Posterior cingulate gyrus (tissue), 11 donors: ENCODE results near the gene ZNF18.
"Not testable (repeated sequence)": the region's sequence is repeated elsewhere in the genome, so short reads cannot be mapped to it uniquely, and the experiment has no call there.

Source experiments
- DNase-seq, 10 donors: peaks; one replicate each; pipeline versions ENCODE4 v3.0.0 to v3.0.0-alpha.2; 2020 to 2021; ENCODE audit warnings: mixed read lengths in 3 of 10
- intact Hi-C: fragments of 100-400 bp; cut with DNase I; formaldehyde crosslinking; loops from one replicate; pipeline ENCODE4 v1.15.1; 2023

The ZNF18 gene

DNA sequence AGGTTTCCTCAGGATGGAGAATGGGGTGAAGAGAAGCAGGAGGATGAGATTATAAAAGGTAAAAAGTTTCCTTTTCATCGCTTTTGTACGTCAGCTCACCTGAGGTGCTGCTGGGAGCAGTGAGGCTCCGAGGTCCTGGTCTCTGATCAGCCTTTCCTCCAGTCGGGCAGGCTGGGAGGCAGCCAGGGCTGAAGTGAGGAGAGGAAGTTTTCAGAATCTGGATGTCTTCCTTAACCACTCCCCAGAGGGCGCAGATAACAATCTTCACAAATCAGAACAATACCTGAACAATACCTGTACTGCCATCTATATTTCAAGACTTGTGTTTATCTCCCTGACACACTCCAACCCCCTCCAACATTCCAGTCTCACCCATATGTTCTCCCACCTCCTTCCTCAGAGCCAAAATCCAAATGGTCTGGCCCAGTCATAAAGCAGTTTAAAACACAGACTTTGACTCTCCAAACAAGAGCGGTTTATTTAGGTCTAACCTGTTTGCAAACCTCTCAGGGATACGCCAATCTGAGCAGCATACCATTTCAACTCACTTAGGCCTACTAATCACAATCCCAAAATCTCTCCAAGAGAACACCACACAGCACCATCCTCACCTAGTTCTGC lies 6.8 kb downstream of the ZNF18 start:
- DNase-seq = peak in 1 of 10 donors; percentile 77
- intact Hi-C loops = no loop called here

DNA sequence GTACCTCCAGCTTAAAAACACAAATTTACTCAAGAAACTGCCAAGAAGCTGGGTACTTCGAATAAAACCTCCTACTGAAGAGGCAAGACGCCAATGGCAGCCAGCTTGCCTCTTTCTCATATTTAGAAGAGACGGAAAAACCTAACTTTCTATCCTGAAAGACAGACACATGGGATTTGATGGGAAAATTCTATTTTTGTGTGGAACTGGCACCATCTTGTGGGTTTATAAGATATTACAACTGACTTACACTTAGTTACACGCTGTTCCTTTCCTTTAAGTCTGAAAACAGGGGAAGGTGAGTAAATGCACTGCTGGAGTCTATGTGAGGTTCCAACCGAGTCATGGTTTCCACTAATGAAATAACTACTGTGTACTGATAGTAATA lies 10.3 kb downstream of the ZNF18 start:
- no peak for DNase-seq
- intact Hi-C loops = loop anchor here (5.0 kb wide), 1 partner anchor 1110 kb away; no protein-coding TSS in a partner anchor

DNA sequence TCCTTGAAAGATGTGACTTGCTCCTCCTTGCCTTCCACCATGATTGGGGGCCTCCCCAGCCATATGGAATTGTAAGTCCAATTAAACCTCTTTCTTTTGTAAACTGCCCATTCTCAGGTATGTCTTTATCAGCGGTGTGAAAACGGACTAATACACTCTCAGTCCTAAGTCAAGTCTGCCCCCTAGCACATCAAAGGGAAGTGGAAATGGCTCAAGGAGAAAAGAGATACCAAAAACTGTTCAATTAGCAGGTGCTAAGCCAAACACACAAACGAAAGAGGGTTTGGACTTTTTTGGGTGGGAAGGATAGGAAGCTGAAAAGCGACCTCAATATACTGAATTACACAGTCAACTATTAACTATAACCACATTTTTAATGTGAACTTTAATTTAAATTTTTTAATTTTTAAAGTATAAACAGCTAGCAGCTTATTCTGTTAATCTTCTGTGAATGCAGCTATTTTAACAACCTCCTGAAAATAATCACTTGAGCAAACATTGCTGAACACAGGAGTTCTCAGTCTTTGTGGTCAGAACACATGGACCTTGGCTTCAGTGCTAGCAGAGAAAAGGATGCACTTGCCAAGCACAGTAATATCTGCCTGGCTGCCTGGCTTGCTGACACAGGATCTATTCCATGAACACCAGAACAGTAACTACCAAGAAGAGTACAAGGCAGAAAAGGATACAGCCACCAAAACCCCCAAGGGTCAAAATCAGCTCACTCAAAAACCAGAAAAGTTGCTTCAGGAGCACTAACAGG lies 10.9 kb downstream of the ZNF18 start:
- no peak for DNase-seq
- intact Hi-C loops = loop anchor here (5.0 kb wide), 1 partner anchor 1109 kb away; no protein-coding TSS in a partner anchor

DNA sequence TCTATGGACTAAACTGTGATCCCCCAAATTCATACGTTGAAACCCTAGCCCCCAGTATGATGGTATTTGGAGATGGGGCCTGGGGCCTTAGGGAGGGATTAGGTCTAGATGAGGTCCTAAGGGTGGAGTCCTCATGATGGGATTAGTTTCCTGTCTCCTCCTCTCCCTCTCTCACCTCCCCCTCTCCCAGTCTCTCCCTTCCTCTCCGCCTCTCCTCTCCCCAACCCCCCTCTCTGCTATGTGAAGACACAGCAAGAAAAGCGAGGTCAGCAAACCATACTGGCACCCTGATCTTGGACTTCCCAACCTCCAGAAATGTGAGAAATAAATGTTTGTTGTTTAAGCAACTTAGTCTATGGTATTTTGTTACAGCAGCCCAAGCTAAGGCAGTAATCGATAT lies 15.4 kb downstream of the ZNF18 start:
- no peak for DNase-seq
- intact Hi-C loops = no loop called here

DNA sequence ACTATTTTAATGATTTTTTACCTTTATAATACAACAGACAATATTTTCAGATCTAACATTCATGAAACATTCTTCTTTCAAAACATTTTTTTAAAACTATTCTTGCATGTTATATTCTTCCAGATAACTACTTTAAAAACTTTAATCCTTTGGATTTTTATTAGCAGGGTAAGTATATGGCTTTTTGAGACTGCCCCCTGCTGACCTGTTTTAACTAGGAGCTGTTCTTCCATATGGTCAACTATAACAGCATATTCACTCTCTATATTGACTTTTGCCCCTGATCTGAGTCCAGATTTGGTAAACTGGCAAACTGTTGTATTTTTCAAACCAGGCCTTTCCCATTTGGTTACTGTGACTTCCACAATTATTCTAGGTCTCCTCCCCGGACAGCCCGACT lies 16.5 kb downstream of the ZNF18 start:
- DNase-seq = no peak
- intact Hi-C loops = no loop called here

DNA sequence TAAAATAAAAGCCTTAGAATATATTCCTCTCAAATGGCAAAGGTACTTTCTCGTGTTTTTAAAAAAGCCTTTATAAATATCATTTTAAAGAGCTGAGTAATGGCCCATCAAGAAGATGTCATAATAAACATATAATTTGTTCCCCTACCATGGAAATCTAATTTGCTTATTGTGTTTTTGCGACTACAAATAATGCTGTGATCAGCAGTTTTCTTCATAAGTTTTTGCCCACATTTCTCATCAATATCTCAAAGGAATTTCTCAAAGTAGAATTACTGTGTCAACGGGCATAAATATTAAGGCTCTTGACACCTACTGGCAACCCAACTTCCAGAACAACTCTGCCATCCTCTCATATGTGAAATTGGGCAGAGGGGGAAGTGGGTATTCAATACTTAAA lies 17.5 kb downstream of the ZNF18 start:
- intact Hi-C loops = no loop called here

DNA sequence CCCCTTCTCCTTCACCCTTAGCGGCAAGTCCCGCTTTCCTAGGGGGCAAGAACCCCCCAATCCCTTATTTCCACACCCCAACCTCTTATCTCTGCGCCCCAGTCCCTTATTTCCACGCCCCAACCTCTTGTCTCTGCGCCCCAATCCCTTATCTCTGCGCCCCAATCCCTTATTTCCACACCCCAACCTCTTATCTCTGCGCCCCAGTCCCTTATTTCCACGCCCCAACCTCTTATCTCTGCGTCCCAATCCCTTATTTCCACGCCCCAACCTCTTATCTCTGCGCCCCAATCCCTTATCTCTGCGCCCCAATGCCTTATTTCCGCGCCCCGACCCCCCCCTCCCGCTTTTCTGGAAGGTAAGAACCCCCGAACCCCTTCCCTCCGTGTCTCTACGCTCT lies 24.5 kb downstream of the ZNF18 start:
- intact Hi-C loops, DNase-seq: not testable (repeated sequence)

More for the DNA sequence above, 17.5 kb downstream of the ZNF18 start:
- no peak for DNase-seq

DNA sequence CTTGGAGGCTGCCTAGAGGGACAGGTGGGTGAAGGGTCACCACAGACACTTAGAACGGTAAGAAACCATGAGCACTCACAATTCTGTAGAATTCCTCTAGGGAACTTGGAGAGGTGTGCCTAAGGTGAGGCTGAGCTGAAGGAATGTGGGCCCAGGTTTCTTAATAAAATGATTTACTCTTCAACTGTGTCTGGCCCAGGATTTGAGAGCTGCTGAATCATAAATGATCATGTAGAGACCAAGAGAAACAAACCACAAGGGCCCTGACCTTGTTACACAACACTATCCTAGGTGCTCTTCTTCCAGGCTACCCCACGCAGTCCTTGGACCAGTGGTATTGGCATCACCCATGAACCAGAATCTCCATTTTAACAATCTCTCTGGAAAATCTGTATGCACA lies 27.7 kb downstream of the ZNF18 start:
- intact Hi-C loops = no loop called here

DNA sequence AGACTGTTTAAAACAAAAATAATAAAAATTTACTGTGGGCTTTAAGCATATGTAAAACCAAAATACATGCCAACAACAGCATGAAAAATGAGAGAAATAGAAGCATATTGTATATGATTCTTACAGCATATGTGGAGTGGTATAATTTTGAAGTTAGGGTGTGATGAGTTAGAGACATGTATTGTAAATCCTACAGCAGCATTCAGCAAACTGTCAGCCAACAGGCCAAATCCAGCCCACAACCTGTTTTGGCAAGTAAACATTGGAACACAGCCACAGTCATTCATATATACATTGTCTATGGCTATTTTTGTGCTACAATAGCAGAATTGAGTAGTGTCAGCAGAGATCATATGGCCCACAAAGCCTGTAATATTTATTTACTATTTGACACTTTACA lies 42.3 kb downstream of the ZNF18 start:
- no peak for DNase-seq
- intact Hi-C loops = no loop called here

More for the DNA sequence above, 27.7 kb downstream of the ZNF18 start:
- DNase-seq = no peak

DNA sequence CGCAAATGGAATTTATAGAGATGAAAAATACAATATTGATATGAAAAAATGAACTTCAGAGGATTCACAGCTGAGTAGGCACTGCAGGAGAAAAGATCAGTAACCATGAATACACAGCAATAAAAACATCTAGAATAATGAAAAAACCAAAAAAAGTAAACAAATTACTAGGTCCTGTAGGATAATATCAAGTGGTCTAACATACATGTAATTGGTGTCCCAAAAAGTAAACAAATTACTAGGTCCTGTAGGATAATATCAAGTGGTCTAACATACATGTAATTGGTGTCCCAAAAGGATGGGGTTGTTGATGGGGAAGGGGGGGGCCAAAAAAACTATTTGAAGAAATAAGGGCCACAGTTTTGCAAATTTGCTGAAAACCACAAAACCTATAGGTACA lies 43.4 kb downstream of the ZNF18 start:
- intact Hi-C loops = no loop called here
- no peak for DNase-seq

DNA sequence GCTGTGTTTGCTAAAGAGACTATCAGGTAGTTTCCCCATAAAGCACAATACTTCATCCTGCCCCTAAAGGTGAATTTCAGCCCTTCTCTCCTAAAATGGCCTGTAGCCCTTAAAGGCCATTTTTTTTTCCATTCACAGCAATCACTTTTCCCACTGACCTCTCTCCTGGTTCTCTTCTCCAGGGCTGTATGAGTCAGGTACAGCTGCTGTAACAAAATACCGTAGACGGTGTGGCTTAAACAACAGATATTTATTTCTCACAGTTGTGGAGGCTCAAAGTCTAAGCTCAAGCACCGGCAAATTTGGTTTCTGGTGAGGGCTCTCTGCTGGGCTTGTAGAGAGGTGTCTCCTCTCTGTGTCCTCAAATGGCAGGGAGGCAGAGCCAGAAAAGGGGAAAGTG lies 44.7 kb downstream of the ZNF18 start:
- no peak for DNase-seq
- intact Hi-C loops = no loop called here

DNA sequence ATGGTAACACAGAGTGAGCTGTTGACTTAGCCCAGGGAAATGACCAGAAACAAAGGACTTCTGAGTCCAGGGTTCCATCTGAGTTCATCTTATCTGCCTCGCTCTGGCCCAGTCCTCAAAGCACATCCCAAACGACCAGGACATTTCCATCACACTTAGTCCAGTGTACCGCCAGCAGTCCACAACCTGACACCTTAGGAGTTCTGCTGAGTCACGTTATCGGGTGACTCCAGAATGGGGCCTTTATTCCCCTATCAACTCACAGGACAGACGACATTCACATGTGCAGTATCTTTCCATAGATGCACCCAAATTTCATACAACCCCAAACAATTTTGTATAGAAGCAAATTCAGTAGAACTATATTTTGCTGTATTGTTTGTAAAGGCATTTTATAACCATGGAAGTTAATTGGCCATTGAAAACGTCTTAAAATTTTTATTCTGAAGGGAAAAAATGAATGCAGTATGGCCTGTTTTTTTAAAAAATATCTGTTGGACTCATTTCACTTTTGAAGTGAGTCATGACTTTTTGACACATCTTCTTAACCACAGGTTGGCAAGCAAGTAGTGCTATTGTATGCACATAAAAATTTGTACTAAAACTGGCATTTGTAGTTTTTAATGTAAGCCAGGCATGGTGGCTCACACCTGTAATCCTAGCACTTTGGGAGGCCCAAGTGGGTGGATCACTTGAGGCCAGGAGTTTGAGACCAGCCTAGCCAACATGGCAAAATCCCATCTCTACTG lies 46.3 kb downstream of the ZNF18 start:
- intact Hi-C loops = no loop called here
- no peak for DNase-seq

DNA sequence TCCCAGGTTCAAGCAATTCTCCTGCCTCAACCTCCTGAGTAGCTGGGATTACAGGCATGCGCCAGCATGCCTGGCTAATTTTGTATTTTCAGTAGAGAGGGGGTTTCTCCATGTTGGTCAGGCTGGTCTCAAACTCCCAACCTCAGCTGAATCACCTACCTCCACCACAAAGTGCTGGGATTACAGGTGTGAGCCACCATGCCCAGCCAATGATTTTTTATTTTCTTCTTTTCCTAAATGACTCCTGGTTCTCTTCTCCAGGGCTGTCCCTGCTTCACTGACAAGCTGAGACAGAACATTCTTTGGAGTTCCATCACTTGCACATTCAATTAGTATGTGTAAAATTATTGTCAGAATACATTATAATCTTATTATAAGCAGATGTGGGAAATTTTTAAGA lies 47.7 kb downstream of the ZNF18 start:
- DNase-seq, intact Hi-C loops: not testable (repeated sequence)

DNA sequence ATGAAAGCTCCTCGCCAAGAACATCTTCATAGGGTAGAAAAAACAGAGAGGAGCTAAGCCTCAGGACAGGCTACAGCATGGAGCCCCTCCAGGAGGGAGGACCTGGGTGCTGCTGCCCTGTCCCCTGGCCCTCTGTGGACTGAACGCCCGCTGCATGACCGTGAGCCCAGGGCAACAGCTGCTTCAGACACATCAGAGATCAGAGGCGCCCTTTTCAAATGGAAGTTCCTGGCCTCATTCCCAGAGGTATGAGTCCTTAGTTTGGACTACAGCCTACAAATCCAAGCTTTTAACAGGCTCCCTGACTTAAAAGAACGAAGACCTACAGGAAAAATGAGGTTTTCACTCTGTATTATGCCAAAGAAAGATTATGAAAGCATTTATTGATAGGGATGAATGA lies 48.5 kb downstream of the ZNF18 start:
- peak in 2 of 10 donors; percentile 8 to 13 for DNase-seq
- intact Hi-C loops = no loop called here

DNA sequence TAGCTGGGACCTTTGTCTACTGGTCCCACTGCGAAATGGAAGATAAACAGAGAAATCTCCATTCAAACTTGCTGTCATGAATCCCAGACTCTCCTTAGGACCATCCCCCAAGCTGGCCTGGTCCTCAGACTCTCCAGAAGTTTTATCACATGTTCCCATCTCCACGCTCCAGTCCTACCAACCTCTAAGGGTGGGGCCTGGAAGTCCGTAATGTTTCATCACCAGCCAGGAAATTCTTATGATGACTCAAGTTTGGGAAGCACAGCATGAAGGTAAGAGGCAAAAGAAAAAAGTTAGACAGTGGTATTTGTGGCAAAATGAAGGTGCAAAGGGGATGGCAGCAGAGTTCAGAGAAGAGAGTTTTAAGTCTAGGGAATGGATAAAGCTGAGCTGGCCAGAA lies 52.7 kb downstream of the ZNF18 start:
- no peak for DNase-seq
- intact Hi-C loops = no loop called here

DNA sequence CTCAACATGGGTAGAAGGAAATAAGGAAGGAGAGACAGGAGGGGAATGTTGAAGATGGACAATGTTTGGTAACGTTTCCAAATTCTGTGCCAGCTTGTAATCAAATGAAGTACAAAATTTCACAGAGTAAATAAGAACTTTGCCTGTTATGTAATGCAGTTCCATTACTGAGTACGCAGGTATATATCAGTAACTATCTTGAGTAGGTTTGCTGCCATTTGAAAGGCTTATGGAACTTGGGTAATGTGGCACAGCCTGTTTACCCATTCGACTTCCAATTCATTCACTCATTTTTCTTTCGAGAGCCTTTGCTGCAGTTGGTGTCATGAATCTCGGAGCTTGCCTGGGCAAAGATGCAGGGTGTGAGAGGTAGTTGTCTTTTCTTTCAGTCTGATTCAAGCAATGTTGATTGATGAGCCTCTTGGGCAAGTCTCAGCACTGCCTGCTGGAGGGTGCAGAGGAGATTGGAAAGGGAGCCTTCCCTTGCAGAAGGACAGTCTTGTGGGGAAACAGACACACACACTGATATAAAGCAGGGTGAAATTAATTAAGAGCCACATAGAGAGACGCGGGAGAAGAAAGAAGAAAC lies 53.4 kb downstream of the ZNF18 start:
- intact Hi-C loops = no loop called here
- no peak for DNase-seq

DNA sequence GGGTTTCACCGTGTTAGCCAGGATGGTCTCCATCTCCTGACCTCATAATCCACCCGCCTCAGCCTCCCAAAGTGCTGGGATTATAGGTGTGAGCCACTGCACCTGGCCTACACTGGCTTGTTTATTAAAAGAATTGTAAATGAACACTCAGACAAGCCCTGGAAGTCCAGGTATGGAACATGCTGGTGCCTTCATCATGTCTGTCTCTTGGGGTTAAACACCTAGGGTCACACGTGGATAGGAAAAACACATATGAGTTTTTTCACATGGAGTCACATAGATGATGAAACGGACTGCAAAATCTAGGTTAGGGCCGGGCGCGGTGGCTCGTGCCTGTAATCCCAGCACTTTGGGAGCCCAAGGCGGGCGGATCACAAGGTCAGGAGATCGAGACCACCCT lies 54.2 kb downstream of the ZNF18 start:
- intact Hi-C loops, DNase-seq: not testable (repeated sequence)

DNA sequence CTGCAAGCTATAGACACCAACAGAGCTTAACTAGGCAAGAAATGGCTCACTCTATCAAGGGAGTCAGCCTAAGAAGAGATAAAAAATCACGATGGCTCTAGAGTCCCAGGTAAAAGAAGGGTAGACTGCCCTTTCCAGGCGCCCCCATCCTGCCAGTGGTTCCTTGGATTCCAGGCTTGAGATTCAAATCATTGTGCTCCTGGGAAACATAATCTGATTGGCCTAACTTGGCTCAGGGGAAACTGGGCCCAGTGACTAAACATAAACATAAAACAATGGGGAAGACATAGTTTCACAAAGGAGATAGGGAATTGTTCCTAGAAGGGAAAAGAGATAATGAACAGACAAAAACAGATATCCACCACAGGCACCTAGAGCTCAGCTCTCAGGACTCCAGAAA lies 56.4 kb downstream of the ZNF18 start:
- no peak for DNase-seq

DNA sequence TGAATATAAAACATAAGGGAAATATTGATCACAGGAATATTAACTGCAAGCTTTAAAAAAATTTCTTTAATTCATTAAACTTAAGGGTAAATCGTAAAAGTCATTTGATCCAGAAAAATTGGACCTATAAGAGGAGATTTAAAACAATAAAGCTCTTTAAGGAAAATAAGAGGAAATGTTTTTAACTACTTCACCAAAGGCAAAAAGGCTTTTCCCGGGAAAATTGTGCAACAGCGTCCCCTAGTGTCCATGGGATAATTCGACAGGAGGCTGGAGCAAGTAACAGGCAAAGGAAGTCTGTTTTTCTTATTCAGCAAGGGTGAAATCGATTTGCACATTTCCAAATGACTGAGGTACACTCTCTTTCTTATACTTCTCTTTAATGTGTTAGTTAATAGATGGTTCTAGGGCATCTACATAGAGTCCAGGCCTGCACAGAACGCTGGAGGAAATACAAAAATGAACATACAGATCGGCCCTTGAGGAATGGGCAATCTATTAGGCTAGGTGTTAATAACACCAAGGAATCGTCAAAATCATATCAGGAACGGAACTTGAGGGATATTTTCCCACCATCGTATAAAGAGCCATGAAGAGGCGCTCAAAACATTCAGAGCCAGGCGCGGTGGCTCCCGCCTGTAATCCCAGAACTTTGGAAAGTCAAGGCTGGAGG lies 61.4 kb downstream of the ZNF18 start:
- intact Hi-C loops = loop anchor here (5.0 kb wide), 1 partner anchor 1059 kb away; no protein-coding TSS in a partner anchor
- peak in 8 of 10 donors; percentile 45 to 94 (median 71) for DNase-seq

More for the DNA sequence above, 56.4 kb downstream of the ZNF18 start:
- intact Hi-C loops = no loop called here

DNA sequence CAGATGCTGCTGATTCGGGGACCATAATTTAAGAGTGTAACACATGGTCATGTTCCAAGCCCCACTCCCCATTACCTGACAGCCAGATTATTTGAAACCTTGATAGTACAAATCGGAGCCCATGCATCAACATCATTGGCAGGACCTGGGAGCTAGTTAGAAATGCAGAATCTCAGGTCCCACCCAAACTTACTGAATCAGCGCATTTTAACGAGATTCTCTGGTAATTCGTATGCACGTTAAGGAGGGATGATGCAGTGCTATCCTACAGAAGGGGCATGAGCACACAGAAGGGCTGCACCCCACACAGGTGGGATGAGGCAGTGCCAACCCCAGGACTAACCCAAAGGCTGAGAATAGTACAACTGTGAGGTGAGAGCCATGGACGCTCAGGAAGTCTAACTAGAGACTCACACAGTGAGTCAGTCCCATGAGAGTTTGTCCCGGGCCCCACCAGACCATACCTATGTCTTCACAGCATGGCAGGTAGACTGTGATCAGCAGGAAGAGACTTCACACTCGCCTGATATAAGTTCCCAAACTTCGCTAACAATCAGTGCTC lies 64.9 kb downstream of the ZNF18 start:
- no peak for DNase-seq
- intact Hi-C loops = no loop called here
